ENCODE results near the gene CPEB4. TPM values are rescaled to one million over a fixed set of nuclear protein-coding genes. Genes with fewer than 3 reads are reported as not detected.

Gene CPEB4
- total and polyA plus RNA-seq, 4 donors, result 14.3 to 113 (median 32.1) TPM

GRCh38 chr5:173925449-173926071 lies 37.4 kb downstream of the CPEB4 start:
- no peak overlapping the region for H3K4me3 ChIP-seq (ENCODE audit: low read depth in 1 of 3, low read length in 3 of 3)
- no peaks in the 10 kb centered on the region for H3K9me3 ChIP-seq (ENCODE audit: control insufficient read depth in 4 of 4, low read length in 3 of 4)
- 54% methylated on average over 3 of the region's 3 CpGs for WGBS
- TF ChIP-seq, protein P1, sequence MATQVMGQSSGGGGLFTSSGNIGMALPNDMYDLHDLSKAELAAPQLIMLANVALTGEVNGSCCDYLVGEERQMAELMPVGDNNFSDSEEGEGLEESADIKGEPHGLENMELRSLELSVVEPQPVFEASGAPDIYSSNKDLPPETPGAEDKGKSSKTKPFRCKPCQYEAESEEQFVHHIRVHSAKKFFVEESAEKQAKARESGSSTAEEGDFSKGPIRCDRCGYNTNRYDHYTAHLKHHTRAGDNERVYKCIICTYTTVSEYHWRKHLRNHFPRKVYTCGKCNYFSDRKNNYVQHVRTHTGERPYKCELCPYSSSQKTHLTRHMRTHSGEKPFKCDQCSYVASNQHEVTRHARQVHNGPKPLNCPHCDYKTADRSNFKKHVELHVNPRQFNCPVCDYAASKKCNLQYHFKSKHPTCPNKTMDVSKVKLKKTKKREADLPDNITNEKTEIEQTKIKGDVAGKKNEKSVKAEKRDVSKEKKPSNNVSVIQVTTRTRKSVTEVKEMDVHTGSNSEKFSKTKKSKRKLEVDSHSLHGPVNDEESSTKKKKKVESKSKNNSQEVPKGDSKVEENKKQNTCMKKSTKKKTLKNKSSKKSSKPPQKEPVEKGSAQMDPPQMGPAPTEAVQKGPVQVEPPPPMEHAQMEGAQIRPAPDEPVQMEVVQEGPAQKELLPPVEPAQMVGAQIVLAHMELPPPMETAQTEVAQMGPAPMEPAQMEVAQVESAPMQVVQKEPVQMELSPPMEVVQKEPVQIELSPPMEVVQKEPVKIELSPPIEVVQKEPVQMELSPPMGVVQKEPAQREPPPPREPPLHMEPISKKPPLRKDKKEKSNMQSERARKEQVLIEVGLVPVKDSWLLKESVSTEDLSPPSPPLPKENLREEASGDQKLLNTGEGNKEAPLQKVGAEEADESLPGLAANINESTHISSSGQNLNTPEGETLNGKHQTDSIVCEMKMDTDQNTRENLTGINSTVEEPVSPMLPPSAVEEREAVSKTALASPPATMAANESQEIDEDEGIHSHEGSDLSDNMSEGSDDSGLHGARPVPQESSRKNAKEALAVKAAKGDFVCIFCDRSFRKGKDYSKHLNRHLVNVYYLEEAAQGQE (IDR thresholded peaks at IDR 0.05), result no peak
- TF ChIP-seq RAD21 (IDR thresholded peaks at IDR 0.05), result peak; percentile 39 to 48
- no peak for TF ChIP-seq FOXA1 (IDR thresholded peaks at IDR 0.05)
- no peak for DNase-seq (ENCODE audit: low spot score)
- no peaks in the 10 kb centered on the region for H3K27me3 ChIP-seq (ENCODE audit: control insufficient read depth in 4 of 4, insufficient read depth in 4 of 4, low read length in 3 of 4)
- H3K36me3 ChIP-seq (ENCODE audit: control insufficient read depth in 4 of 4, insufficient read depth in 3 of 4, low read depth in 1 of 4, low read length in 3 of 4), result peaks cover 0 to 13% (median 4%) of the 10 kb centered on the region in 4 donors
- H3K9ac ChIP-seq (ENCODE audit: low read depth in 1 of 2, low read length in 2 of 2), result no peak overlapping the region
- peaks cover 0 to 22% (median 10%) of the 10 kb centered on the region in 4 donors for H3K4me1 ChIP-seq (ENCODE audit: control insufficient read depth in 4 of 4, insufficient read depth in 4 of 4, low read length in 3 of 4)
- H3K27ac ChIP-seq (ENCODE audit: low read depth in 1 of 2, low read length in 2 of 2), result no peak overlapping the region

GRCh38 chr5:173926359-173926758 lies 38.2 kb downstream of the CPEB4 start:
- Histone ChIP-seq H3K4me1 (ENCODE audit: control insufficient read depth in 4 of 4, insufficient read depth in 4 of 4, low read length in 3 of 4) (peaks cover 2 to 23% (median 11%) of the 10 kb centered on the region in 4 donors), H3K9me3 (ENCODE audit: control insufficient read depth in 4 of 4, low read length in 3 of 4) (no peaks in the 10 kb centered on the region), H3K27me3 (ENCODE audit: control insufficient read depth in 4 of 4, insufficient read depth in 4 of 4, low read length in 3 of 4) (no peaks in the 10 kb centered on the region), H3K36me3 (ENCODE audit: control insufficient read depth in 4 of 4, insufficient read depth in 3 of 4, low read depth in 1 of 4, low read length in 3 of 4) (peaks cover 0 to 13% (median 4%) of the 10 kb centered on the region in 4 donors), H3K27ac (ENCODE audit: low read depth in 1 of 2, low read length in 2 of 2) (no peak overlapping the region), H3K9ac (ENCODE audit: low read depth in 1 of 2, low read length in 2 of 2) (no peak overlapping the region), H3K4me3 (ENCODE audit: low read depth in 1 of 3, low read length in 3 of 3) (no peak overlapping the region)
- whole genome bisulfite sequencing, result 70% methylated on average over 2 of the region's 2 CpGs
- DNase-seq (ENCODE audit: low spot score), result no peak
- TF ChIP-seq NR2F2 (IDR thresholded peaks at IDR 0.05) (no peak), JUND (IDR thresholded peaks at IDR 0.05) (peak in 1 of 2 donors; percentile 56)

- DNase-seq (ENCODE audit: low spot score), result no peak
- Histone ChIP-seq H3K36me3 (ENCODE audit: control insufficient read depth in 4 of 4, insufficient read depth in 3 of 4, low read depth in 1 of 4, low read length in 3 of 4) (peaks cover 0 to 5% (median 2%) of the 10 kb centered on the region in 4 donors), H3K27ac (ENCODE audit: low read depth in 1 of 2, low read length in 2 of 2) (peak overlapping the region in 1 of 2 donors; percentile 19), H3K27me3 (ENCODE audit: control insufficient read depth in 4 of 4, insufficient read depth in 4 of 4, low read length in 3 of 4) (no peaks in the 10 kb centered on the region), H3K9ac (ENCODE audit: low read depth in 1 of 2, low read length in 2 of 2) (no peak overlapping the region), H3K4me3 (ENCODE audit: low read depth in 1 of 3, low read length in 3 of 3) (no peak overlapping the region), H3K9me3 (ENCODE audit: control insufficient read depth in 4 of 4, low read length in 3 of 4) (no peaks in the 10 kb centered on the region), H3K4me1 (ENCODE audit: control insufficient read depth in 4 of 4, insufficient read depth in 4 of 4, low read length in 3 of 4) (peaks cover 5 to 38% (median 20%) of the 10 kb centered on the region in 4 donors)
- whole genome bisulfite sequencing, result 73% methylated on average over 4 of the region's 4 CpGs
- TF ChIP-seq RAD21 (IDR thresholded peaks at IDR 0.05) (no peak), SP1 (IDR thresholded peaks at IDR 0.05) (no peak), ZBTB33 (IDR thresholded peaks at IDR 0.05) (no peak), TAF1 (conservative IDR thresholded peaks at IDR 0.05) (no peak), FOXA2 (IDR thresholded peaks at IDR 0.05) (no peak), GABPA (IDR thresholded peaks at IDR 0.05 in 1 of 2, conservative IDR thresholded peaks at IDR 0.05 in 1 of 2) (no peak), JUND (IDR thresholded peaks at IDR 0.05) (no peak), HNF4G (IDR thresholded peaks at IDR 0.05) (no peak), CTCF (IDR thresholded peaks at IDR 0.05; ENCODE audit: low read depth, low read length, missing input control) (no peak), HNF4A (conservative IDR thresholded peaks at IDR 0.05) (no peak), YY1 (IDR thresholded peaks at IDR 0.05) (no peak), ATF3 (IDR thresholded peaks at IDR 0.05) (no peak)
- TF ChIP-seq, protein P1 (IDR thresholded peaks at IDR 0.05), result no peak
Measured at GRCh38 chr5:173928871-173929574, 40.9 kb downstream of the CPEB4 start.
